Gastroesophageal sphincter (tissue), 4 donors: ENCODE measurements around the gene INTS15. TPM values are rescaled to one million over a fixed set of nuclear protein-coding genes. Genes with fewer than 3 reads are reported as not detected.

Source experiments
- ATAC-seq: fragments of 150-250 bp; one replicate; pipeline ENCODE4 v1.9.1; 2016; ENCODE audit warnings: mild to moderate bottlenecking, moderate library complexity
- H3K27ac ChIP-seq, 4 donors: fragments of 200-600 bp; sonication (generic) in 3 of 4; 1 replicate in 3 of 4; 2 replicates in 1 of 4; pipeline ENCODE4 v1.5.1; 2016 to 2019
- H3K27me3 ChIP-seq: fragments of 200-600 bp; sonication (generic); one replicate; pipeline ENCODE4 v1.5.1; 2019
- H3K36me3 ChIP-seq, 2 donors: fragments of 200-600 bp; sonication (generic); one replicate each; pipeline ENCODE4 v1.5.1; 2019; ENCODE audit warnings: control low read depth in 1 of 2
- H3K4me1 ChIP-seq, 3 donors: fragments of 200-600 bp; sonication (generic); 1 replicate in 2 of 3; 2 replicates in 1 of 3; pipeline ENCODE4 v1.5.1; 2016 to 2019; ENCODE audit warnings: control low read depth in 2 of 3
- H3K4me3 ChIP-seq, 2 donors: fragments of 200-600 bp; sonication (generic); one replicate each; pipeline ENCODE4 v1.5.1; 2019; ENCODE audit warnings: mild to moderate bottlenecking in 1 of 2, moderate library complexity in 1 of 2
- H3K9me3 ChIP-seq, 3 donors: fragments of 200-600 bp; sonication (generic); one replicate each; pipeline ENCODE4 v1.5.1; 2017 to 2019; ENCODE audit warnings: control low read depth in 2 of 3
- CTCF ChIP-seq, 4 experiments: fragments of 200-600 bp in 2 of 4; fragments of 450-650 bp in 2 of 4; sonication (generic) in 1 of 4; IDR thresholded peaks; one replicate each; pipeline ENCODE4 v1.5.1; 2017 to 2019; ENCODE audit warnings: antibody characterized with exemption in 4 of 4, mild to moderate bottlenecking in 2 of 4, moderate library complexity in 2 of 4
- EP300 ChIP-seq: sonication (generic); formaldehyde crosslinking; IDR thresholded peaks from one replicate; pipeline ENCODE4 v1.6.1; 2017; ENCODE audit warnings: antibody characterized with exemption, mild to moderate bottlenecking
- POLR2A ChIP-seq, 2 donors: fragments of 450-650 bp; IDR thresholded peaks; one replicate each; pipeline ENCODE4 v1.6.1; 2017; ENCODE audit warnings: antibody characterized with exemption in 2 of 2, mild to moderate bottlenecking in 2 of 2, moderate library complexity in 1 of 2
- POLR2AphosphoS5 ChIP-seq: sonication (generic); formaldehyde crosslinking; IDR thresholded peaks from one replicate; pipeline ENCODE4 v1.6.1; 2017; ENCODE audit warnings: antibody characterized with exemption
- WGBS, 2 donors: methylation state at CpG; one replicate each; pipeline ENCODE4 v1.1.5; 2018; ENCODE audit warnings: low coverage in 1 of 2; 5-methylcytosine and 5-hydroxymethylcytosine counted together
- total RNA-seq, 4 donors: library from RNA; depleted of rRNA; stranded (reverse); fragments of >200 nt; gene quantifications; one replicate each; pipeline ENCODE4 v1.1.0, GENCODE V29; 2016

The INTS15 gene
- total RNA-seq, 4 donors from 2014 or later, result 25.6 to 34.5 (median 32.5) TPM

GRCh38 chr7:6623589-6624245 lies 33.9 kb downstream of the INTS15 start:
- TF ChIP-seq EP300, result no peak
- no peak for TF ChIP-seq POLR2AphosphoS5
- TF ChIP-seq CTCF (IDR thresholded peaks at IDR 0.05), result no peak
- TF ChIP-seq POLR2A (IDR thresholded peaks at IDR 0.05), result no peak
- Histone ChIP-seq H3K27me3 (no peaks in the 10 kb centered on the region), H3K27ac (no peak overlapping the region), H3K4me3 (no peak overlapping the region), H3K4me1 (no peaks in the 10 kb centered on the region), H3K9me3 (no peaks in the 10 kb centered on the region), H3K36me3 (peaks cover 0 to 55% of the 10 kb centered on the region in 2 donors)
- 70 to 80% methylated on average over 2 of the region's 15 CpGs for WGBS, 2 donors
- ATAC-seq, result no peak

GRCh38 chr7:6624246-6624611 lies 34.4 kb downstream of the INTS15 start:
- WGBS, 2 donors, result 72 to 87% methylated on average over 2 to 3 of the region's 3 CpGs
- H3K27ac ChIP-seq, result no peak overlapping the region
- no peaks in the 10 kb centered on the region for H3K9me3 ChIP-seq
- H3K4me1 ChIP-seq, result no peaks in the 10 kb centered on the region
- H3K27me3 ChIP-seq, result no peaks in the 10 kb centered on the region
- ATAC-seq, result no peak
- TF ChIP-seq POLR2AphosphoS5 (no peak), POLR2A (IDR thresholded peaks at IDR 0.05) (no peak), CTCF (IDR thresholded peaks at IDR 0.05) (no peak)
- H3K4me3 ChIP-seq, result no peak overlapping the region
- H3K36me3 ChIP-seq, result peaks cover 0 to 55% of the 10 kb centered on the region in 2 donors

GRCh38 chr7:6628045-6628444 lies 38.2 kb downstream of the INTS15 start:
- 80 to 87% methylated on average over 3 of the region's 6 CpGs for WGBS, 2 donors
- no peaks in the 10 kb centered on the region for H3K4me1 ChIP-seq
- H3K4me3 ChIP-seq, result no peak overlapping the region
- peaks cover 0 to 27% of the 10 kb centered on the region in 2 donors for H3K36me3 ChIP-seq
- H3K27ac ChIP-seq, result no peak overlapping the region
- H3K27me3 ChIP-seq, result no peaks in the 10 kb centered on the region
- TF ChIP-seq EP300, result no peak
- TF ChIP-seq CTCF (IDR thresholded peaks at IDR 0.05), result no peak
- no peak for TF ChIP-seq POLR2A (IDR thresholded peaks at IDR 0.05)
- no peak for TF ChIP-seq POLR2AphosphoS5
- H3K9me3 ChIP-seq, result no peaks in the 10 kb centered on the region
- no peak for ATAC-seq

GRCh38 chr7:6630007-6630849 lies 40.4 kb downstream of the INTS15 start:
- Histone ChIP-seq H3K27ac (no peak overlapping the region), H3K27me3 (no peaks in the 10 kb centered on the region), H3K4me3 (no peak overlapping the region), H3K4me1 (no peaks in the 10 kb centered on the region), H3K9me3 (no peaks in the 10 kb centered on the region), H3K36me3 (peaks cover 0 to 7% of the 10 kb centered on the region in 2 donors)
- WGBS, 2 donors, result 45 to 58% methylated on average over 2 to 5 of the region's 11 CpGs
- ATAC-seq, result no peak
- no peak for TF ChIP-seq POLR2A (IDR thresholded peaks at IDR 0.05)
- TF ChIP-seq EP300, result no peak
- no peak for TF ChIP-seq POLR2AphosphoS5
- no peak for TF ChIP-seq CTCF (IDR thresholded peaks at IDR 0.05)

- H3K27me3 ChIP-seq, result no peaks in the 10 kb centered on the region
- WGBS, 2 donors, result 60 to 68% methylated on average over 1 to 3 of the region's 7 CpGs
- no peaks in the 10 kb centered on the region for H3K36me3 ChIP-seq
- no peak overlapping the region for H3K27ac ChIP-seq
- no peaks in the 10 kb centered on the region for H3K9me3 ChIP-seq
- ATAC-seq, result no peak
- H3K4me3 ChIP-seq, result no peak overlapping the region
- H3K4me1 ChIP-seq, result peaks cover 0 to 7% (median 4%) of the 10 kb centered on the region in 3 donors
- TF ChIP-seq CTCF (IDR thresholded peaks at IDR 0.05) (no peak), POLR2A (IDR thresholded peaks at IDR 0.05) (no peak), EP300 (no peak), POLR2AphosphoS5 (no peak)
Measured at GRCh38 chr7:6631605-6632004, 41.8 kb downstream of the INTS15 start.
